IMR-90 (cell line): Measurements from ENCODE around the gene DUSP6.

Source experiments
- BHLHE40 ChIP-seq: fragments of 150-350 bp; IDR thresholded peaks from 2 replicates; pipeline ENCODE4 v1.6.1; 2016; ENCODE audit warnings: mild to moderate bottlenecking, low read depth, low read length
- CEBPB ChIP-seq: IDR thresholded peaks from 2 replicates; pipeline ENCODE4 v1.6.1; 2012; ENCODE audit warnings: low read depth, low read length, improper control_type of control experiment
- CTCF ChIP-seq: conservative IDR thresholded peaks from 2 replicates; pipeline ENCODE4 v1.5.1; 2012; ENCODE audit warnings: mild to moderate bottlenecking, low read depth, low read length, improper control_type of control experiment
- FOS ChIP-seq: fragments of 150-350 bp; IDR thresholded peaks from 2 replicates; pipeline ENCODE4 v1.6.1; 2016; ENCODE audit warnings: low read depth, low read length
- MXI1 ChIP-seq: IDR thresholded peaks from 2 replicates; pipeline ENCODE4 v1.6.1; 2012; ENCODE audit warnings: low read depth, mild to moderate bottlenecking, low read length, moderate library complexity, borderline replicate concordance
- POLR2A ChIP-seq: IDR thresholded peaks from 2 replicates; pipeline ENCODE4 v1.6.1; 2012; ENCODE audit warnings: mild to moderate bottlenecking, low read depth, low read length
- RAD21 ChIP-seq: IDR thresholded peaks from 2 replicates; pipeline ENCODE4 v1.6.1; 2012; ENCODE audit warnings: low read length, improper control_type of control experiment
- RCOR1 ChIP-seq: IDR thresholded peaks from 2 replicates; pipeline ENCODE4 v1.6.1; 2012; ENCODE audit warnings: mild to moderate bottlenecking, low read length, improper control_type of control experiment; ENCODE audit not compliant: insufficient replicate concordance
- SMC3 ChIP-seq: fragments of 150-350 bp; IDR thresholded peaks from 2 replicates; pipeline ENCODE4 v1.6.1; 2016; ENCODE audit warnings: low read depth, mild to moderate bottlenecking, antibody characterized with exemption, low read length, moderate library complexity
- USF2 ChIP-seq: fragments of 150-350 bp; IDR thresholded peaks from 2 replicates; pipeline ENCODE4 v1.6.1; 2017; ENCODE audit warnings: mild to moderate bottlenecking, antibody characterized with exemption, low read length, low read depth
- TF ChIP-seq, protein P1 (sequence below): fragments of 150-350 bp; IDR thresholded peaks from 2 replicates; pipeline ENCODE4 v1.6.1; 2016; ENCODE audit warnings: low read depth, mild to moderate bottlenecking, low read length, moderate library complexity, borderline replicate concordance

- TF ChIP-seq CTCF (no peak), USF2 (no peak), RAD21 (no peak), POLR2A (no peak), SMC3 (no peak), BHLHE40 (no peak), CEBPB (peak; percentile 56), FOS (no peak), RCOR1 (no peak), MXI1 (no peak)
- TF ChIP-seq, protein P1, sequence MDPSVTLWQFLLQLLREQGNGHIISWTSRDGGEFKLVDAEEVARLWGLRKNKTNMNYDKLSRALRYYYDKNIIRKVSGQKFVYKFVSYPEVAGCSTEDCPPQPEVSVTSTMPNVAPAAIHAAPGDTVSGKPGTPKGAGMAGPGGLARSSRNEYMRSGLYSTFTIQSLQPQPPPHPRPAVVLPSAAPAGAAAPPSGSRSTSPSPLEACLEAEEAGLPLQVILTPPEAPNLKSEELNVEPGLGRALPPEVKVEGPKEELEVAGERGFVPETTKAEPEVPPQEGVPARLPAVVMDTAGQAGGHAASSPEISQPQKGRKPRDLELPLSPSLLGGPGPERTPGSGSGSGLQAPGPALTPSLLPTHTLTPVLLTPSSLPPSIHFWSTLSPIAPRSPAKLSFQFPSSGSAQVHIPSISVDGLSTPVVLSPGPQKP = no peak
Measured at GRCh38 chr12:89359615-89360014, 7.3 kb upstream of the DUSP6 start.
